Left lung (tissue), 14 donors: Measurements from ENCODE around the gene OPN5. TPM values are rescaled to one million over a fixed set of nuclear protein-coding genes. Genes with fewer than 3 reads are reported as not detected.

ENCODE experiments used
- ATAC-seq: fragments of 200-7000 bp; cut with Tn5 transposase; one replicate; pipeline ENCODE4 v1.9.1; 2020; ENCODE audit warnings: moderate library complexity
- DNase-seq, 4 donors: peaks; one replicate each; pipeline ENCODE4 v3.0.0-alpha.2; 2013 to 2020
- H3K27ac ChIP-seq, 2 donors: fragments of 200-600 bp; sonication (generic) in 1 of 2; one replicate each; pipeline versions ENCODE4 v1.5.0 to v1.8.0; 2020 to 2021
- H3K27me3 ChIP-seq, 2 donors: fragments of 200-600 bp; sonication (generic) in 1 of 2; one replicate each; pipeline versions ENCODE4 v1.5.0 to v1.8.0; 2020 to 2021
- H3K36me3 ChIP-seq, 2 donors: fragments of 200-600 bp; sonication (generic) in 1 of 2; one replicate each; pipeline versions ENCODE4 v1.5.0 to v1.8.0; 2020 to 2021
- H3K4me1 ChIP-seq, 2 donors: fragments of 200-600 bp; one replicate each; pipeline ENCODE4 v1.8.0; 2021
- H3K4me3 ChIP-seq, 2 donors: fragments of 200-600 bp; sonication (generic) in 1 of 2; one replicate each; pipeline versions ENCODE4 v1.5.0 to v1.8.0; 2020 to 2021; ENCODE audit warnings: mild to moderate bottlenecking in 1 of 2
- H3K9me3 ChIP-seq, 2 donors: fragments of 200-600 bp; sonication (generic) in 1 of 2; one replicate each; pipeline versions ENCODE4 v1.5.0 to v1.8.0; 2020 to 2021
- CTCF ChIP-seq, 2 donors: fragments of 200-600 bp; sonication (generic) in 1 of 2; IDR thresholded peaks; one replicate each; pipeline versions ENCODE4 v1.5.0 to v1.8.0; 2021; ENCODE audit warnings: antibody characterized with exemption in 2 of 2
- intact Hi-C, 2 donors: fragments of 100-400 bp; cut with DNase I; formaldehyde crosslinking; loops; one replicate each; pipeline versions ENCODE4 v1.11.2 to v1.14.2; 2022
- long read RNA-seq, 12 donors: library from polyadenylated mRNA in 2 of 12; unstranded in 2 of 12; transcript quantifications; one replicate each; pipeline ENCODE4 v2.0.0 and lab custom pipeline, GENCODE V29; 2019 to 2026
- polyA plus RNA-seq, 6 donors: library from polyadenylated mRNA; unstranded; fragments of 120-200 nt; gene quantifications; one replicate each; pipeline ENCODE4 v1.2.1, GENCODE V29; 2013; ENCODE audit not compliant: insufficient read length in 6 of 6
- total RNA-seq, 2 donors: library from RNA; stranded (reverse); fragmentation: NEBNext Ultra II Directional; extraction: Animal tissue kit (Norgen Biotek cat#: 25700); gene quantifications; one replicate each; pipeline ENCODE4 v1.2.1, GENCODE V29; 2021
- donor health status: DM: no; HTN: yes; CAD: no.
- donor health status: DM: no; HTN: no; CAD: no.

The OPN5 gene
- not detected for total RNA-seq
- under 1 TPM in 3 of 6 donors, not detected in 3; 0.06 TPM for polyA plus RNA-seq
- long read RNA-seq, donor 1, result 0 reads
- long read RNA-seq, donor 2, result 0 reads
- long read RNA-seq, donor 3, result 0 reads
- long read RNA-seq, donor 4, result 0 reads
- long read RNA-seq, donor 5, result 0 reads
- long read RNA-seq, donor 6, result 0 reads
- long read RNA-seq, donor 7, result 0 reads
- long read RNA-seq, donor 8, result 0 reads
- long read RNA-seq, donor 9, result 0 reads
- long read RNA-seq, donor 10, result 0 reads
- long read RNA-seq, donor 11, result 0 reads
- long read RNA-seq, donor 12, result 0 reads

- H3K27ac ChIP-seq, result no peak within 1 kb of the TSS
- H3K4me1 ChIP-seq, result peaks cover 0 to 6% of the 10 kb centered on the region in 2 donors
- no peaks in the 10 kb centered on the region for H3K27me3 ChIP-seq
- no peak for ATAC-seq
- no peaks in the 10 kb centered on the region for H3K9me3 ChIP-seq
- H3K36me3 ChIP-seq, result no peaks in the 10 kb centered on the region
- no peak for TF ChIP-seq CTCF (IDR thresholded peaks at IDR 0.05)
- no peak within 1 kb of the TSS for H3K4me3 ChIP-seq
- DNase-seq, result no peak
- intact Hi-C loops, result loop anchor here in 1 of 2 donors (5.0 kb wide), 1 partner anchor 369 kb away; no protein-coding TSS in a partner anchor
These were observed at the start of gene OPN5 for GRCh38 chr6:47781732-47782131. Gene OPN5 (plus strand): TSS chr6:47782032. CDS start chr6:47782067, 35 bp downstream.

GRCh38 chr6:47733879-47734558 lies 47.8 kb upstream of the OPN5 start:
- Histone ChIP-seq H3K4me1 (no peaks in the 10 kb centered on the region), H3K27ac (no peak overlapping the region), H3K4me3 (no peak overlapping the region), H3K9me3 (no peaks in the 10 kb centered on the region), H3K36me3 (no peaks in the 10 kb centered on the region), H3K27me3 (no peaks in the 10 kb centered on the region)
- DNase-seq, result peak in 1 of 4 donors; percentile 6
- intact Hi-C loops, result no loop called here
- peak; percentile 46 for ATAC-seq
- TF ChIP-seq CTCF (IDR thresholded peaks at IDR 0.05), result peak in 1 of 2 donors; percentile 21

- Histone ChIP-seq H3K9me3 (no peaks in the 10 kb centered on the region), H3K4me3 (no peak overlapping the region), H3K27me3 (no peaks in the 10 kb centered on the region), H3K36me3 (no peaks in the 10 kb centered on the region), H3K4me1 (no peaks in the 10 kb centered on the region), H3K27ac (no peak overlapping the region)
- DNase-seq (no peak), ATAC-seq (no peak)
- intact Hi-C loops, result no loop called here
- TF ChIP-seq CTCF (IDR thresholded peaks at IDR 0.05), result no peak
These were observed 46.9 kb upstream of the OPN5 start for GRCh38 chr6:47734831-47735481.

GRCh38 chr6:47736083-47736700 lies 45.6 kb upstream of the OPN5 start:
- no peaks in the 10 kb centered on the region for H3K4me1 ChIP-seq
- H3K27ac ChIP-seq, result no peak overlapping the region
- intact Hi-C loops, result no loop called here
- no peak overlapping the region for H3K4me3 ChIP-seq
- no peak for TF ChIP-seq CTCF (IDR thresholded peaks at IDR 0.05)
- no peaks in the 10 kb centered on the region for H3K27me3 ChIP-seq
- H3K36me3 ChIP-seq, result no peaks in the 10 kb centered on the region
- ATAC-seq (no peak), DNase-seq (no peak)
- H3K9me3 ChIP-seq, result no peaks in the 10 kb centered on the region

- no peak for ATAC-seq
- no peak for DNase-seq
- H3K9me3 ChIP-seq, result no peaks in the 10 kb centered on the region
These were observed 44.4 kb upstream of the OPN5 start for GRCh38 chr6:47737406-47737805.

More at GRCh38 chr6:47737406-47737805, 44.4 kb upstream of the OPN5 start:
- H3K4me1 ChIP-seq, result no peaks in the 10 kb centered on the region
- no peaks in the 10 kb centered on the region for H3K36me3 ChIP-seq
- H3K27ac ChIP-seq, result no peak overlapping the region
- intact Hi-C loops, result no loop called here
- H3K27me3 ChIP-seq, result no peaks in the 10 kb centered on the region
- TF ChIP-seq CTCF (IDR thresholded peaks at IDR 0.05), result no peak
- no peak overlapping the region for H3K4me3 ChIP-seq
